ENCODE data around the gene DHX34.

The DHX34 gene

GRCh38 chr19:47417107-47417745, 68.1 kb downstream of the DHX34 start:
- DNase-seq (ENCODE audit: low read depth in 2 of 2) = no peak

- no peak for DNase-seq (ENCODE audit: low read depth in 2 of 2)
These were observed 68.9 kb downstream of the DHX34 start for GRCh38 chr19:47417746-47418691.

GRCh38 chr19:47418692-47419029, 69.5 kb downstream of the DHX34 start:
- no peak for DNase-seq (ENCODE audit: low read depth in 2 of 2)

GRCh38 chr19:47419030-47419783, 70.1 kb downstream of the DHX34 start, which contains the start of gene MEIS3:
Gene MEIS3, minus strand, starts transcription at chr19:47419527. Its CDS starts 446 bp downstream, at chr19:47419081.
- DNase-seq (ENCODE audit: low read depth in 2 of 2) = no peak

GRCh38 chr19:47419789-47420188, 70.7 kb downstream of the DHX34 start:
- no peak for DNase-seq (ENCODE audit: low read depth in 2 of 2)

- no peak for DNase-seq (ENCODE audit: low read depth in 2 of 2)
These were observed 72.2 kb downstream of the DHX34 start for GRCh38 chr19:47421244-47421786.

GRCh38 chr19:47421844-47422395, 72.8 kb downstream of the DHX34 start:
- DNase-seq (ENCODE audit: low read depth in 2 of 2) = no peak

GRCh38 chr19:47422417-47423163, 73.5 kb downstream of the DHX34 start:
- DNase-seq (ENCODE audit: low read depth in 2 of 2) = no peak

GRCh38 chr19:47423203-47423882, 74.2 kb downstream of the DHX34 start:
- DNase-seq (ENCODE audit: low read depth in 2 of 2) = no peak

- peak in 1 of 2 donors; percentile 11 for DNase-seq (ENCODE audit: low read depth in 2 of 2)
These were observed 78.4 kb downstream of the DHX34 start for GRCh38 chr19:47427241-47428176.

- peak; percentile 58 to 84 for DNase-seq (ENCODE audit: low read depth in 2 of 2)
These were observed 79.2 kb downstream of the DHX34 start for GRCh38 chr19:47428177-47428894.

GRCh38 chr19:47429140-47429793, 80.2 kb downstream of the DHX34 start:
- DNase-seq (ENCODE audit: low read depth in 2 of 2) = no peak

GRCh38 chr19:47430041-47430802, 81.1 kb downstream of the DHX34 start:
- DNase-seq (ENCODE audit: low read depth in 2 of 2) = no peak

- DNase-seq (ENCODE audit: low read depth in 2 of 2) = no peak
These were observed 83.0 kb downstream of the DHX34 start for GRCh38 chr19:47432091-47432490.
